Measurements from ENCODE around the gene NPAS3. TPM values are rescaled to one million over a fixed set of nuclear protein-coding genes. Genes with fewer than 3 reads are reported as not detected.

The NPAS3 gene
- total RNA-seq, 1 experiment from 2014 or later = 0.35 TPM

DNA sequence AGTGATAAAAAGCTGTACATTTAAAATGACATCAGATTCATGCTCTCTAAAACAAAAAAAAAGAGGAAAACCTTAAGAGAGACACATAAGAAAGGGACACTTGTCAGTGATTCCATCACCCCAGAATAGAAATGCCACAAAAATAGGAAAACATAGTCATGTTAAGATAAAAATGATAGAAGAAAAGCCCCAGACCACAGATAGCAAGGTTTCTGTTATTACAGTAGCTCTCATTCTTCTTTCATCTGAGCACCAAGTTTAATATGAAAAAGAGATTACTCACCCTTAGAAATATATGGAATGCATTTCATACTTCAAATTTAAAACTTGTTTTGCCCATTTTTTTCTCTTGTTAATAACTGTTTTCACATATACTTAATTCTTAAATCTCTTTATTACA lies 795.0 kb downstream of the NPAS3 start:
- ChIA-PET CTCF (interaction anchor here (0.6 to 1.1 kb wide), 2 partner anchors 11 to 104 kb away, joined by 3 to 6 read pairs; no protein-coding TSS in a partner anchor), POLR2A (interaction anchor here (0.7 kb wide), 1 partner anchor 150 kb away, joined by 3 read pairs; no protein-coding TSS in a partner anchor)
- peaks cover 6% of the 10 kb centered on the region for H3K4me1 Mint-ChIP-seq (ENCODE audit: insufficient read depth, unreplicated experiment)
- TF ChIP-seq, protein P1, sequence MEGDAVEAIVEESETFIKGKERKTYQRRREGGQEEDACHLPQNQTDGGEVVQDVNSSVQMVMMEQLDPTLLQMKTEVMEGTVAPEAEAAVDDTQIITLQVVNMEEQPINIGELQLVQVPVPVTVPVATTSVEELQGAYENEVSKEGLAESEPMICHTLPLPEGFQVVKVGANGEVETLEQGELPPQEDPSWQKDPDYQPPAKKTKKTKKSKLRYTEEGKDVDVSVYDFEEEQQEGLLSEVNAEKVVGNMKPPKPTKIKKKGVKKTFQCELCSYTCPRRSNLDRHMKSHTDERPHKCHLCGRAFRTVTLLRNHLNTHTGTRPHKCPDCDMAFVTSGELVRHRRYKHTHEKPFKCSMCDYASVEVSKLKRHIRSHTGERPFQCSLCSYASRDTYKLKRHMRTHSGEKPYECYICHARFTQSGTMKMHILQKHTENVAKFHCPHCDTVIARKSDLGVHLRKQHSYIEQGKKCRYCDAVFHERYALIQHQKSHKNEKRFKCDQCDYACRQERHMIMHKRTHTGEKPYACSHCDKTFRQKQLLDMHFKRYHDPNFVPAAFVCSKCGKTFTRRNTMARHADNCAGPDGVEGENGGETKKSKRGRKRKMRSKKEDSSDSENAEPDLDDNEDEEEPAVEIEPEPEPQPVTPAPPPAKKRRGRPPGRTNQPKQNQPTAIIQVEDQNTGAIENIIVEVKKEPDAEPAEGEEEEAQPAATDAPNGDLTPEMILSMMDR (IDR thresholded peaks at IDR 0.05; ENCODE audit: unreplicated experiment) = no peak
- H3K9me3 Mint-ChIP-seq (ENCODE audit: unreplicated experiment) = no peaks in the 10 kb centered on the region
- H3K4me3 Mint-ChIP-seq (ENCODE audit: unreplicated experiment) = no peak overlapping the region
- no peaks in the 10 kb centered on the region for H3K27me3 Mint-ChIP-seq (ENCODE audit: insufficient read depth, unreplicated experiment)
- H3K36me3 Mint-ChIP-seq (ENCODE audit: insufficient read depth, unreplicated experiment) = no peaks in the 10 kb centered on the region
- no peak for DNase-seq (ENCODE audit: unreplicated experiment)
- H3K27ac Mint-ChIP-seq (ENCODE audit: low read depth, unreplicated experiment) = no peak overlapping the region
- BruUV-seq (replicated peaks) = no TSS peak
- intact Hi-C loops (cut with micrococcal nuclease) = no loop called here

DNA sequence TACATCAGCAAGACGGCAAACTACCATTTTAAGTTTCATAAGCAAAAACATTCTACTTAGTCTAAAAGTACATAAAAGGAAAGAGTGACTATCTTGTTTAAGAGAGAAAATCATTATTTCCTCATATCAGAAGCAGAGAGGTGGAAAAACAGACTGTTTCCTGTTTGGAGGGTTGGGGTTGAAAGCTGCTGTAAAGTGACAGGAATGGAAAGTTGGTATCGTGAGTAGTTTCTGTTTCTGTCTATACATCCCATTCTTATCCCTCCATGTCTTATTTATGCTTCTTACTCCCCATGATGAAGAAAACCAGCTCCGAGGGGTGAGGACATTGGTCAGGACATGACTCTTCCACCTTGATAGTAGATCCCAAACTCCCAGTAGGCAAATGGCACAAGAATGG lies 795.7 kb downstream of the NPAS3 start:
- intact Hi-C loops (cut with micrococcal nuclease) = no loop called here
- ChIA-PET POLR2A (no interaction called here), CTCF (no interaction called here)
- DNase-seq (ENCODE audit: unreplicated experiment) = no peak
- TF ChIP-seq, protein P1 (IDR thresholded peaks at IDR 0.05; ENCODE audit: unreplicated experiment) = no peak
- Mint-ChIP-seq H3K4me3 (ENCODE audit: unreplicated experiment) (no peak overlapping the region), H3K27ac (ENCODE audit: low read depth, unreplicated experiment) (no peak overlapping the region), H3K27me3 (ENCODE audit: insufficient read depth, unreplicated experiment) (no peaks in the 10 kb centered on the region), H3K4me1 (ENCODE audit: insufficient read depth, unreplicated experiment) (peaks cover 6% of the 10 kb centered on the region), H3K9me3 (ENCODE audit: unreplicated experiment) (no peaks in the 10 kb centered on the region), H3K36me3 (ENCODE audit: insufficient read depth, unreplicated experiment) (no peaks in the 10 kb centered on the region)
- no TSS peak for BruUV-seq (replicated peaks)

DNA sequence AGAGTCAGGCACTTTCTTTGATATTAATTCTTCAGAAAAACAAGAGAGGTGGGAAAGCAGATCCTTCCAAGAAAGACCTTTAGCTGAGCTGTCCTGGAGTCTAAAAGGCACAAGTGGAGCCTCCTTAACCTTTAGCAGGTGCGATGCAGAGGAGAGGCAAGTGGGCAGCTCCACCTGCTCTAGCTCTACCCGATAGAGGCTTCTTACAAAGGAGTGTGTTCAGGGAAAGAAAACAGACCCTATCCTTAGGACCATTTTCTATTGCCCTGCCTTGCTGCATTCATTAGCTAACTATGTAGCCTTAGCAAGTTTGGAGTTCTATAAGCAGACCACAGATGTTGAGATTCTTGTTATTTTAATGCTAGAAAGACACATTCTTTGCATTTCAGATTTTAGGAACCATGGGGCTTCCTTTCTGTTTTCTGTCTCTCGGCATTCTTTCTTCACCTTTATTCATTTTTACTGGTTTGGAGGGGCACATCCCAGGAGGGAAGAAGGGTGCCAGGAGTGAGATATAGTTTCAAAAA lies 797.7 kb downstream of the NPAS3 start:
- H3K4me1 Mint-ChIP-seq (ENCODE audit: insufficient read depth, unreplicated experiment) = peaks cover 6% of the 10 kb centered on the region
- BruUV-seq (replicated peaks) = no TSS peak
- no peaks in the 10 kb centered on the region for H3K36me3 Mint-ChIP-seq (ENCODE audit: insufficient read depth, unreplicated experiment)
- no peaks in the 10 kb centered on the region for H3K27me3 Mint-ChIP-seq (ENCODE audit: insufficient read depth, unreplicated experiment)
- no peak overlapping the region for H3K4me3 Mint-ChIP-seq (ENCODE audit: unreplicated experiment)
- POLR2A ChIA-PET = no interaction called here
- no peaks in the 10 kb centered on the region for H3K9me3 Mint-ChIP-seq (ENCODE audit: unreplicated experiment)
- DNase-seq (ENCODE audit: unreplicated experiment) = no peak
- CTCF ChIA-PET = no interaction called here
- TF ChIP-seq, protein P1 (IDR thresholded peaks at IDR 0.05; ENCODE audit: unreplicated experiment) = no peak
- intact Hi-C loops (cut with micrococcal nuclease) = no loop called here
- H3K27ac Mint-ChIP-seq (ENCODE audit: low read depth, unreplicated experiment) = no peak overlapping the region

GRCh38 chr14:33736979-33737378 lies 798.3 kb downstream of the NPAS3 start:
- H3K36me3 Mint-ChIP-seq (ENCODE audit: insufficient read depth, unreplicated experiment) = no peaks in the 10 kb centered on the region
- intact Hi-C loops (cut with micrococcal nuclease) = no loop called here
- ChIA-PET POLR2A (no interaction called here), CTCF (interaction anchor here (0.6 kb wide), 1 partner anchor 565 kb away, joined by 3 read pairs; no protein-coding TSS in a partner anchor)
- H3K27me3 Mint-ChIP-seq (ENCODE audit: insufficient read depth, unreplicated experiment) = no peaks in the 10 kb centered on the region
- H3K4me3 Mint-ChIP-seq (ENCODE audit: unreplicated experiment) = no peak overlapping the region
- no peaks in the 10 kb centered on the region for H3K9me3 Mint-ChIP-seq (ENCODE audit: unreplicated experiment)
- BruUV-seq (replicated peaks) = no TSS peak
- H3K4me1 Mint-ChIP-seq (ENCODE audit: insufficient read depth, unreplicated experiment) = peaks cover 6% of the 10 kb centered on the region
- TF ChIP-seq, protein P1 (IDR thresholded peaks at IDR 0.05; ENCODE audit: unreplicated experiment) = no peak
- no peak for DNase-seq (ENCODE audit: unreplicated experiment)
- H3K27ac Mint-ChIP-seq (ENCODE audit: low read depth, unreplicated experiment) = no peak overlapping the region
